ENCODE results near the gene RAB11FIP4.
A peak's percentile ranks its signal among the peaks of the same experiment; 100 is the strongest.

The RAB11FIP4 gene

DNA sequence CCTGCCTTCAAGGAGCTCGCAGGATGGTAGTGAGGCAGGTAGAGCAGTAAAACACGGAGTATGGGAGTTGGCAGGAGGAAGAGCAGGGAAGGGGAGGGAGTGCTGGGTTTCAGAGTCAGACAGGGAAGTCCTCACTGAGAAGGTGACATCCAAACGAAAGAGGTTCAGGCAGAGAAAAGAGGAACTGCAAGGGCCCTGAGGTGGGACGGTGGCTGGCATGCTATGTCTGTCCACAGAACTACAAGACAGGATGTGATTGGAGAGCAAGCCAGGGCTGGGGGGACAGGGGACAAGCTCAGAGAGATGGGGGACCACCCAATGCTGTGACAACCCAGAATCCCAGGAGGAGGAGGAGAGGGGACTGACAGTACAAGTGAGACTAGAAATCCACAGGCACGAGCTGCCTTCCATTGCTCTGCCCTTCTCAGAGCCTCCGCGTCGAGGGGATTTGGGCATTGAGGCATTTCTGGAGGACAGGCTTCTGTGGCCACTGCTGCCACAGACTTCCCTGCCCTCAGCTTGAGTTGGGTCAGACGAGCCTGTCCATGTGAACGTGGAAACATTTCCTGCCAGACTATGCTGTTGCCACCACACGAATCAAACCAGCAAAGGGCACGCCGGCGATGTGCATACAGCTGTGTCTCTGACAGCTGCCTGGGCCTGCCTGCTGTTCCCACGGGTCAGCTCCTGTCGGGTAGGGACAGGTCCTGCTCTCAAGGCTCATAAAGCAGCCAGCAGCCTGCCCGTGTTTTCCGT lies 100.1 kb downstream of the RAB11FIP4 start:
- DNase-seq (ENCODE audit: low spot score) = peak; percentile 59
- in situ Hi-C loops (cut with MboI; ENCODE audit: low pct_unique_long_range_greater_than_20kb, low sequenced_read_pairs, unreplicated experiment) = no loop called here
- TF ChIP-seq, protein P1, sequence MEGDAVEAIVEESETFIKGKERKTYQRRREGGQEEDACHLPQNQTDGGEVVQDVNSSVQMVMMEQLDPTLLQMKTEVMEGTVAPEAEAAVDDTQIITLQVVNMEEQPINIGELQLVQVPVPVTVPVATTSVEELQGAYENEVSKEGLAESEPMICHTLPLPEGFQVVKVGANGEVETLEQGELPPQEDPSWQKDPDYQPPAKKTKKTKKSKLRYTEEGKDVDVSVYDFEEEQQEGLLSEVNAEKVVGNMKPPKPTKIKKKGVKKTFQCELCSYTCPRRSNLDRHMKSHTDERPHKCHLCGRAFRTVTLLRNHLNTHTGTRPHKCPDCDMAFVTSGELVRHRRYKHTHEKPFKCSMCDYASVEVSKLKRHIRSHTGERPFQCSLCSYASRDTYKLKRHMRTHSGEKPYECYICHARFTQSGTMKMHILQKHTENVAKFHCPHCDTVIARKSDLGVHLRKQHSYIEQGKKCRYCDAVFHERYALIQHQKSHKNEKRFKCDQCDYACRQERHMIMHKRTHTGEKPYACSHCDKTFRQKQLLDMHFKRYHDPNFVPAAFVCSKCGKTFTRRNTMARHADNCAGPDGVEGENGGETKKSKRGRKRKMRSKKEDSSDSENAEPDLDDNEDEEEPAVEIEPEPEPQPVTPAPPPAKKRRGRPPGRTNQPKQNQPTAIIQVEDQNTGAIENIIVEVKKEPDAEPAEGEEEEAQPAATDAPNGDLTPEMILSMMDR (IDR thresholded peaks at IDR 0.05; ENCODE audit: extremely low read depth, insufficient read depth, missing control alignments) = no peak

- no peak for DNase-seq (ENCODE audit: low spot score)
- TF ChIP-seq, protein P1 (IDR thresholded peaks at IDR 0.05; ENCODE audit: extremely low read depth, insufficient read depth, missing control alignments) = no peak
- in situ Hi-C loops (cut with MboI; ENCODE audit: low pct_unique_long_range_greater_than_20kb, low sequenced_read_pairs, unreplicated experiment) = no loop called here
These were observed 100.7 kb downstream of the RAB11FIP4 start for GRCh38 chr17:31492206-31492605.

GRCh38 chr17:31492880-31493655 lies 101.6 kb downstream of the RAB11FIP4 start:
- in situ Hi-C loops (cut with MboI; ENCODE audit: low pct_unique_long_range_greater_than_20kb, low sequenced_read_pairs, unreplicated experiment) = no loop called here
- DNase-seq (ENCODE audit: low spot score) = peak; percentile 76

DNA sequence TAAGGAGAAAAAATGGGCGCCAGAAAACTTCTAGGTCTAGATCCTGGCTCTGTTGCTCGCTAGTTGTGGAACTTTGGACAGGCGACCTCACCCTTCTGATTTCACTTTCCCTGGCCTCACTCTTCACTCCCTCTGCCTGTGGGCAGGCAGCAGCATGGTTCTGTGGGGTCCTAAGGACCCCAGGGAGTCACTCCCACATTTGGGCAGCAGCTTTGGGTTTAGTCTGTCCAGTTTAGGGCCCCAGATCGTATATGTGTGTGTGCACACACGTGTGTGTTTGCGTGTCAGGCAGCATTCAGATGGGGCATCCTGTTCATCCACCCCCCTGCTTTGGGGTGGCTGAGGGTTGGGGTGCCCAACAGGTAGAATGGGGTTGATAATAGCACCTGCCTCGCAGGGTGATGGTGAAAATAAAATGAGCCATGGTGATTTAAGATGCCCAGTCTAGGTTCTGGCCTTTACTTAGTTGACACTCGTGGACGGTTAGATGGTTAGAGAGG lies 102.2 kb downstream of the RAB11FIP4 start:
- DNase-seq (ENCODE audit: low spot score) = no peak
- in situ Hi-C loops (cut with MboI; ENCODE audit: low pct_unique_long_range_greater_than_20kb, low sequenced_read_pairs, unreplicated experiment) = no loop called here
- TF ChIP-seq, protein P1 (IDR thresholded peaks at IDR 0.05; ENCODE audit: extremely low read depth, insufficient read depth, missing control alignments) = no peak

More at GRCh38 chr17:31492880-31493655, 101.6 kb downstream of the RAB11FIP4 start:
- TF ChIP-seq, protein P1 (IDR thresholded peaks at IDR 0.05; ENCODE audit: extremely low read depth, insufficient read depth, missing control alignments) = no peak

- peak; percentile 77 for DNase-seq (ENCODE audit: low spot score)
- TF ChIP-seq, protein P1 (IDR thresholded peaks at IDR 0.05; ENCODE audit: extremely low read depth, insufficient read depth, missing control alignments) = no peak
- in situ Hi-C loops (cut with MboI; ENCODE audit: low pct_unique_long_range_greater_than_20kb, low sequenced_read_pairs, unreplicated experiment) = no loop called here
These were observed 103.0 kb downstream of the RAB11FIP4 start for GRCh38 chr17:31494259-31495021.
